Measurements from ENCODE around the gene ZSCAN22.
A peak's percentile ranks its signal among the peaks of the same experiment; 100 is the strongest.
"Not testable (repeated sequence)": the region's sequence is repeated elsewhere in the genome, so short reads cannot be mapped to it uniquely, and the experiment has no call there.

ZSCAN22 gene

DNA sequence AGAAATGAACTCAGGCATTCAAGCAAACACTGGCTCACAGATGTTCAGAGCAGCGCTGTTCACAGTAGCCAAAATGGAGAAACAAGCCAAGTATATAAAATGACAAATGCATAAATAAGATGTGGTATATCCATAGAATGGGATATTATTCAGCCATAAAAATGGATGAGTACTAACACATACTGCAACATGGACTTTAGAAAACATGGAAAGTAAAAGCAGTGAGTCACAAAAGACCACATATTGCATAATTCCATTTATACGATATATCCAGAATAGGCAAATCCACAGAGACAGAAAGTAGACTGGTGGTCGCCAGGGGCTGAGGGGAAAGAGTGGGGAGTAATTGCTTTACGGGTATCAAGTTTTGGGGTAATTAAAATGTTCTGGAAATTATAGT lies 47.4 kb downstream of the ZSCAN22 start:
- no peak for DNase-seq (ENCODE audit: low spot score)

DNA sequence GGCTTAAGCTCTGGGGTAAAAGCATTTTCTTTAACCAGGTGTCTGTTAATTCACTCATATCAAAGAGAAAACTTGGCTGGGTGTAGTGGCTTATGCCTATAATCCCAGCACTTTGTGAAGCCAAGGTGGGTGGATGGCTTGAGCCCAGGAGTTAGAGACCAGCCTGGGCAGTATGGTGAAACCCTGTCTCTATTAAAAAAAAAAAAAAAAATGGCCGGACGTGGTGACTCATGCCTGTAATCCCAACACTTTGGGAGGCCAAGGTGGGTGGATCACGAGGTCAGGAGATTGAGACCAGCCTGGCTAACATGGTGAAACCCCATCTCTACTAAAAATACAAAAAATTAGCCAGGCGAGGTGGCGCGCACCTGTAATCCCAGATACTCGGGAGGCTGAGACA lies 49.9 kb downstream of the ZSCAN22 start:
- not testable (repeated sequence) for DNase-seq (ENCODE audit: low spot score)

DNA sequence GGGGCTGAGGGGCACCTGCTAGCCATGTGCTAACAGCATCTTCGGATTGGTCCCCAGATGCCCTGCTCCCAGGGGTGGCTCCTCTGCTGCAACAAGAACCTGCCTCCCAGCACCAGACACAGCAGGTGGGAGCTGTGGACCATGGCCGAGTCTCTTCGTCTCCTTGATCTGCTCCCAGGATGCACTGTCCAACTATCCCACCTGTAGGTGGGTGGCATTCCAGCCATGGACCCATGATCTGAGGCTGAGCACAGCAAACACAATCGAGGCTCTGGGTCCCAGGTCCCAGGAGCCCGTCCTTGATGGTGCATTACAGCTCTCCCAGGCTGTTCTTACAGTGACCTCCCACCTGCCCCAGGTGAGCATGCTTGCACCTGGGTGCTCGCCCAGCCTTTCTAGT lies 52.5 kb downstream of the ZSCAN22 start:
- no peak for DNase-seq (ENCODE audit: low spot score)

DNA sequence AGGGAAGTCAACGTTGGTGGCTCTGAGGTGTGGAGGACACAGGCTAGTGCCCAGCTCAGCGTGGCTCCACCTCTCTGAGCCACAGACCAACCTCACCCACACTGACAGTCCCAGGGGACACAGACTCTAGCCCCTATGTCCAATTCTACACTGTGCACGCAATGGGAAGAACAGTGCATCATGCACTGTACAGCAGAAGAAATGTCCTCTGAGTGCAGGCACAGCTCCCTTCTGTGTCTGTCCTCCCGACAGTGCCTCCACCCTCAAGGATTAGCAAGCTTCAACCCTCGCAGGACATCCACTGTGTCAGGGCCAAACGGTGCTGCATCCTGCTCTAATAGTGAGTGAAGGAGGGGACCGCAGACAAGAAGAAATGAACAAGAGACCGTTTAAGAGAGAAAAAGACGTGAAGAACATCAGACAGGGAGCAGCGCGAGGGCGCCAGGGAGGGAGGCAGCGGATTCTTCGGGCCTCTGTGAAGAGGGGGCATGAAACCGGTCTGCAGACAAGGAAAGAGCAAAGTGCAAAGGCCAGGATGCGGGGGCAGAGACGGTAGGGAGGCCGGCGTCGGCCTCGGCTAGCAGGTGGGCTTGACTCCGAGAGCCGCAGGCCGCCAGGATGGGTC lies 53.4 kb downstream of the ZSCAN22 start:
- DNase-seq (ENCODE audit: low spot score) = no peak

DNA sequence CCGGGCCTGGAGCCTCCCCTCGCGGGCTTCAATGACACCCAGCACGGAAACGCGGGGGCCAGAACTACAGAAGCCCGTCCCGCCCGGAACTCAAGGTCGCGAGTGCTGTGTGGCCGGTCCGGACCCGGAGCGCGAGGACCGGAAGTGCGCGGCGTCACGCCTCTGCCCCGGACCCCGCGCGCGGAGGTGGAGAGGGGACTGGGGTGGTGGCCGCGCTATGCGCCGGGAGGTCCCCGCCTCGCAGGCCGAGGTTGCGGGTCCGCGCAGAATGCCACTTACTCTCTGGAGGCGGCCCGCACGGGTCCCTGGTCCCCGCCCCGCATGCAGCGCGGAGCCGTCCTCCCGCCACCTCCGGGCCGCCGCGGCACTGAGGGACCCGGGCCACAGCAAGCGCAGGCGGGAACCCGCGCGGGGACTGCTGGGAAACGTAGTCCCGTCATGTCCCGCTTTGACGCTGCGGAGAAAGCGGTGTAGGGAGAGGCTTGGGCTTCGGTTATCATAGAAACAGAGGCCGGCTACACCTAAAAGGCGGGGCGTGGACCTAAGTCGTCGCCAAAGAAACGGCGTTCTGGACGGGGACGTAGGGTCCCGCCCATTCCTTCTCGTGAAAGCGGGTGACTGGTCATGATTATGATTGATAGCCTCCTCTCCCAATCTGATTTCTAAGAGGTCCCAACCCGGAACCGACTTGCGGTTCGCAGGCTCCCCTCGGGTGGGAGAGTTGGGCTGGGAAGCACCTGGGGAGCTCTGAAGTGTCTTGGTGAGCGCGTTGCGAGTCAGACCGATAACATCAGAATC lies 54.1 kb downstream of the ZSCAN22 start, which contains the start of gene ZNF837:
ZNF837 (minus strand) TSS at position 369 of the 798 bp plus-strand sequence. CDS start 11,698 bp downstream, outside the sequence.
- peak; percentile 100 for DNase-seq (ENCODE audit: low spot score)

DNA sequence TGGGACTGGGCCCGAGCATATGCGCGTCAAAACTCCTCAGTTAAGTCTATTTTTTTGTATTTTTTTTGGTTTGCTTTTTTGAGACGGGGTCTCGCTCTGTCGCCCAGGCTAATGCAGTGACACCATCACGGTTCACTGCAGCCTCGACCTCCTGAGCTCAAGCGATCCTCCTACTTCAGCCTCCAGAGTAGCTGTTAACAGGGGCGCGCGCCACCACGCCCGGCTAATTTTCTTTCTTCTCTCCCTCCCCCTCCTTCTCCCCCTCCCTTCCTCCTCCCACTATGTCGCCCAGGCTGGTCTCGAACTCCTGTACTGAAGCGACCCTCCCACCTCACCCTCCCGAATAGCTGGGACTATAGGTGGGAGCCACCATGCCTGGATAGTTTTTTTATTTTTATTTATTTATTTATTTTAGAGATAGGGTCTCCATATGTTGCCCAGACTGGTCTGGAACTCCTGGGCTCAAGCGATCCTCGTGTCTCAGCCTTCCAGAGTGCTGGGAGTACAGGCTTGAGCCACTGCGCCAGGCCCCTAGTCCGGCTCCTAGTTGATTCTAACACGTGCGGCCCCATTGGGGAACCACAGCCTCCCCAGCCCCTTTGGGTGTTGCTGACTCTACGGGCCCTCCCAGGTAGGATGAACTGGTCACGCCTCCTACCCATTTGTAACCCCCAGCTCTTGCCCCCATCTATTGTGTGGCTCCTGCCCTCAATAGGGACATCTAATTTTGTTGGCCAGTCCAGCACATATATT lies 54.8 kb downstream of the ZSCAN22 start:
- no peak for DNase-seq (ENCODE audit: low spot score)

DNA sequence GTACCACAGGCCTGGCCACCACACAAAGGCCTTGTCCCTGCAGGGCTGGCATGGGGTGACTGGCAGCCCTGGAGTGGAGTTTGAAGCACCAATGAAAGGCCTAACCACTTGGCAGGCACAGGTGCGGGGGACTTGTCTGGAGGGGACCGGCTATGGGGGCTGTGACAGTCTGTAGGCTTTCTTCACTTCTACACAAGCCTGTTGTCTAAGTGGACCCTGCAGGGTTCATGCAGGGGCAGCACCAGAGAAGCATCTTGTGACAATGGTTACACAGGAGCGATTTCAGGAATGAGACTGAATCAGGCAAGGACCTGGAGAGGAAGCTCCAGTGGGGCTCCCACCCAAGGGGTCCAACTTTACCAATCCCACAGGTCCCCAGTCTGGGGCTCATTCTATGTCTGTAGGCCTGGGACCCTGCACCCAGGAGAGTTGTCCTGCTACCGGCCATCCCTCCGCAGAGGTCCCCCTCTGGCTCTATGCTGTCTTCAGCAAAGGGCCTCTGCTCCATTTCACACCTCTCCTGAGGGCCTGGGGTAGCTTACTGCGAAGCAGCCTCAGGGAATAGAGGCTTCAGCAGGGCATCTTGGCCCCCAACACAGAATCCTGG lies 56.3 kb downstream of the ZSCAN22 start:
- no peak for DNase-seq (ENCODE audit: low spot score)

DNA sequence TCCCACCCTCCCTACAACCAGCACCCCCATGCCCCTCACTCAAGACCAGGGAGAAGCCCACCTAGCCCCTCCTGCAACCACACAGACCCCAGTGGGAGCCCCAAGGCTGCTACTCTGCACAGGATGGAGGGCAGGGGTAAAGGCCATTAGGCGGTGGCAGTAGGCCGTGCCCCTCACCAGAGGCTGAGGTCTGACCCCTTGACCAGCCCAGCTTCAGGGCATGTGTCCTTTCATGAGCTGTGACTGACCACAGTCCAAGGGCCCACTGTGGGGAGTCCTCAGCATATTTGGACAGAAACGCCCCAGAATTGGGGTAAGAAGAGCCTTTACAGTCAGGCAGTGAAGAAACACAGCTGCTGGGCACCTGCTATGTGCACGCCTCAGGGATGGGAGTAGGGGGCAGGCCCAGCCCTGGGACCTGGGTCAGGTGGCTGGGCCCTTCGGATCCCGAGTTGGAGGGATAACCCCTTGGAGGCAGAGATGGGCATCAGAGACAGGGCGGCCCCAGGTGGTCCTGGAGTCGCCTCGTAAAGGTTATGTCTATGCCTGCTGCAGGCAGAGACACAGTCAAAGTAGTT lies 58.6 kb downstream of the ZSCAN22 start:
- no peak for DNase-seq (ENCODE audit: low spot score)

DNA sequence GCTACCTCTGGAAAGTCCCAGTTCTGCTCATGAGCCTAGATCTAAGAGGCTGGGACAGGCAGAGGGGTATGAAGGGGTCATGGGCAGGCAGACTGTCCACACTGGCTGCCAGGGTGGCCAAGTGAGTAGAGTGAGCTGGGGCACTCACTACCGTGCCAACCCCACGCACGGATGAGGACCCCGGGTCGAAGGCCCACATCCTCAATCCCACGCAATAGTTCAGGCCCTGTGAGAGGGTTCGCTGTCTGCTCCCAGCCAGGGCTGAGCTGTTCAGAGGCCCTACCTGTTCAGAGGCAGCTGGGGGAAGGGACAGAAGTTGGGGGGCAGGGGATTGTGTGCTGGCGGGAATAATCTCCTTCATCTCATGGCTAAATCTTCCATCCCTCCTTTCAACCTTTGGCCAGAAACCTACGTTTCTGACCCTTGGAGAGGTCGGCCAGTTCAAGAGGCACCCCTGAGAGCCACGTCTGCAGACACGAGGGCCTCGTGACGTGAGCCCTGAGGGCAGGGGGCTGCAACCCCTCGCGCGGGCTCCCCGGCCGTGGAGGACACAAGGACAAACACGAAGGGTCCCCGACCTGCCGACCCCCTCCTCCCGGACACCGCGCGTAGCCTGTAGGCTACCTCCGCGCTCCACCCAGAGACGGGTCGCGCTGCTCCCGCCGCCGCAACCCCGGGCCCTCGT lies 59.2 kb downstream of the ZSCAN22 start:
- DNase-seq (ENCODE audit: low spot score) = no peak

DNA sequence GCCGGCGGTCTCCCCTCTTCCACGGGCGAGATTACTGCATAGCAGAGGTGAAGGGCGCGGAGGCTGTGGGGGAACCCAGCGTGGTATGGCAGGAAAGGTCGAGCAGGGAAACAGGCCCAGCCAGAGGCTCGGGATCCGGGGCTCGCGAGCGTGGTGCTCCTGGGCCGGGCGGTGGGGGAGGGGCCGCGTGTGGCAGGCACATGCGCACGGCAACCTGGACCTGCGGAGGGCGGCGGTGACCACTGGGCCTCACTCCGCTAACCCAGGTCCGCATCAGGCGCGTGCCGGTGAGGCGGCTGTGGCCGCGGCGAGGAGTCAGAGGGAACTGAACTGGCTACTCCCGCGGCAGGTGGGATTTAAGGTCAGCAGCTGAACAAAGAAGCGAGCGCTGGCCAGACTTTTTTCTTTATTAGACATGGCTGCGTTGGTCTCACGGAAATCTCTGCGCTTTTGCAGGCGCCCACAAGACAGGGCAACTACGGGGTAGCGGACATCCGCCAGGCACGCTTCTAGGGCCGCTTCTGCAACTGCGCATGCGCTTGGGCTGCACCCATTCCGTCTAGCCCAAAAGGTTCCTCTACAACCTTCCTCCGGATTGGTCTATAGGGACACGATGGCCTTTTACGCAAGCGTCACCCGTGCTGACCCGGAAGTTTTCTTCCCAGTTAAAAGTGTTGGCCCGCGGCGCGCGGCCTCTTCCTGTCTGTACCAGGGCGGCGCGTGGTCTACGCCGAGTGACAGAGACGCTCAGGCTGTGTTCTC lies 60.0 kb downstream of the ZSCAN22 start, which contains the start of gene RPS5:
RPS5 (plus strand) TSS at position 694 of the 762 bp plus-strand sequence. CDS start 869 bp downstream, outside the sequence.
- DNase-seq (ENCODE audit: low spot score) = peak; percentile 99

DNA sequence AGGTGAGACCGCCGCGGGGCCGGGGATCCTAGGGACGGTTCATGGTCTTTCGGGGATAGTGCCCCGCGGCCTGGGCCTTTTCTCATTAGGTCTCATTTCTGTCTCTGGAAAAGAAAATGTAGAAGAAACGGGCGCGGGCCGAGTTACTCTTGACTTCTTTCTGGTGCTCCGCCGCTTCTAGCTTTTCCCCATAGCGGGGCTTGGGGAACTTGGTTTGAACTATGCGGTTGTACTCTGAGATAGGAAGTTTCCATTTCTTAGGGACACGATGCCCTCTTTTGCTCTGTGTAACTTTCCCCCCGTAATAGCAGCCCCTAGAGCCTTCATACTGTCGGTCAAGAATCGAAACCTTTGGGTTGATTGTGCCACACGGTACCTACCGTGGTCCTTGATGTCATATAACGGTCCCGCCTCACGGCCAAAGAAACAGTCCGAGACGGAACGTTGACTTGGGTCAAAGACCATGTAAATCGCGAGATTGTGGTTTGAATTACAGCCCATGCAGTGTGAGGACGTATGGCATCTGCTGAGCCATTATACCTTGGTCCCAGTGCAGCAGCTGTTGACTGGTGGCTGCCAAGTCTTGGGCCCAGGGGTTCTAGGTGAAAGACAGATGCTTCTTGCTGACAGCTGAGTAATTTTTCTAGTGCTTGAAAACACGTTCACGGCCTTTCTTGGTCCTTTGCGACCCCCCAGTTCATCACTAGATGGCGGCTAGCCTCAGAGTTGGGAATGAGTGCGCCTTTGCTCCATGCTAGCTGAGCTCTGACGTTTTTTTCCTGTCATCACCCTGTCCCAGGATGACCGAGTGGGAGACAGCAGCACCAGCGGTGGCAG lies 60.8 kb downstream of the ZSCAN22 start:
- no peak for DNase-seq (ENCODE audit: low spot score)

DNA sequence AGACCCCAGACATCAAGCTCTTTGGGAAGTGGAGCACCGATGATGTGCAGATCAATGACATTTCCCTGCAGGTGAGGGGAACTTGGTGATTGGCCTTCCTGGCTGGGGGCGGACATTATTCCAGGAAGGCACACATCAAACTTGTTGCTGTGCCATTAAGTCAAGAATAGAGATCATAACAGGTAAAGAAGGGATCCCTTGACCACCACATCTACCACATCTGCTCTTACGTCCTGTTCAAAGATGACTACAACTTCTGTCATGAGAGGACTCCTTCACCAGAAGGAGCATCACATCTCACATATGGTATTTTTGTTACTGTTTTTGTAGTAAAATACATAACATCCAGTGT lies 61.4 kb downstream of the ZSCAN22 start:
- no peak for DNase-seq (ENCODE audit: low spot score)
